Stimulated activated CD4-positive, alpha-beta T cell treated with anti-CD3 and anti-CD28 coated beads, TNF-alpha, amount 100 ng/mL, for 4 hours (primary cell): ENCODE measurements around the gene THBS1.
A peak's percentile ranks its signal among the peaks of the same experiment; 100 is the strongest.

Experiments
- DNase-seq, 3 experiments: peaks; one replicate each; pipeline ENCODE4 v3.0.0-alpha.2; 2020; ENCODE audit warnings: low read depth in 3 of 3

THBS1 gene

GRCh38 chr15:39573844-39574243, 7.0 kb upstream of the THBS1 start:
- no peak for DNase-seq

GRCh38 chr15:39574427-39574826, 6.5 kb upstream of the THBS1 start:
- no peak for DNase-seq

- no peak for DNase-seq
Observed at GRCh38 chr15:39575180-39575579, 5.7 kb upstream of the THBS1 start.

GRCh38 chr15:39578851-39579486, 1.9 kb upstream of the THBS1 start:
- no peak for DNase-seq

- no peak for DNase-seq
Observed at GRCh38 chr15:39579487-39580116, 1.3 kb upstream of the THBS1 start.

- peak; percentile 66 to 75 (median 70) for DNase-seq
Observed at GRCh38 chr15:39580117-39580484, 778 bp upstream of the THBS1 start.

GRCh38 chr15:39581242-39581792, 438 bp downstream of the THBS1 start:
- no peak for DNase-seq

GRCh38 chr15:39581793-39582285, 960 bp downstream of the THBS1 start:
- DNase-seq: no peak

GRCh38 chr15:39582286-39582976, 1.6 kb downstream of the THBS1 start:
- no peak for DNase-seq

- no peak for DNase-seq
Observed at GRCh38 chr15:39582977-39583595, 2.2 kb downstream of the THBS1 start.

- no peak for DNase-seq
Observed at GRCh38 chr15:39583596-39584265, 2.9 kb downstream of the THBS1 start.

- DNase-seq: no peak
Observed at GRCh38 chr15:39584266-39584659, 3.4 kb downstream of the THBS1 start.

GRCh38 chr15:39584662-39585388, 3.9 kb downstream of the THBS1 start:
- no peak for DNase-seq

GRCh38 chr15:39585389-39585841, 4.5 kb downstream of the THBS1 start:
- DNase-seq: no peak

GRCh38 chr15:39585871-39586301, 5.0 kb downstream of the THBS1 start:
- DNase-seq: no peak

GRCh38 chr15:39586387-39587095, 5.7 kb downstream of the THBS1 start:
- DNase-seq: no peak

- DNase-seq: no peak
Observed at GRCh38 chr15:39587096-39587721, 6.3 kb downstream of the THBS1 start.

GRCh38 chr15:39587731-39588530, 7.1 kb downstream of the THBS1 start:
- no peak for DNase-seq
